Endodermal cell (in vitro differentiated cells): Measurements from ENCODE around the gene AMMECR1. TPM values are rescaled to one million over a fixed set of nuclear protein-coding genes. Genes with fewer than 3 reads are reported as not detected.

ENCODE experiments used
- DNase-seq: peaks from one replicate; pipeline ENCODE4 v3.0.0-alpha.2; 2017
- H3K27ac ChIP-seq: 2 replicates; pipeline ENCODE4 v1.5.1; 2013; ENCODE audit warnings: mild to moderate bottlenecking, low read depth, low read length, moderate library complexity
- H3K27me3 ChIP-seq: 2 replicates; pipeline ENCODE4 v1.6.1; 2013; ENCODE audit warnings: mild to moderate bottlenecking, low read length, moderate library complexity; ENCODE audit not compliant: insufficient read depth, control insufficient read depth, poor library complexity, severe bottlenecking
- H3K36me3 ChIP-seq: 2 replicates; pipeline ENCODE4 v1.7.0; 2013; ENCODE audit warnings: mild to moderate bottlenecking, low read length, moderate library complexity; ENCODE audit not compliant: control insufficient read depth, insufficient read depth
- H3K4me1 ChIP-seq: one replicate; pipeline ENCODE4 v1.7.0; 2013; ENCODE audit warnings: low read length; ENCODE audit not compliant: control insufficient read depth, insufficient read depth
- H3K4me3 ChIP-seq: 2 replicates; pipeline ENCODE4 v1.5.1; 2013; ENCODE audit warnings: mild to moderate bottlenecking, low read length, moderate library complexity
- H3K9ac ChIP-seq: 2 replicates; pipeline ENCODE4 v1.6.1; 2013; ENCODE audit warnings: mild to moderate bottlenecking, low read length, moderate library complexity; ENCODE audit not compliant: poor library complexity, severe bottlenecking; ENCODE audit errors: extremely low read depth
- H3K9me3 ChIP-seq: 2 replicates; pipeline ENCODE4 v1.6.1; 2013; ENCODE audit warnings: mild to moderate bottlenecking, low read length, moderate library complexity; ENCODE audit not compliant: control insufficient read depth
- H3K27ac Mint-ChIP-seq: 2 replicates; pipeline ENCODE4 v1.8.0; 2020; ENCODE audit warnings: mixed read lengths
- H3K27me3 Mint-ChIP-seq: 2 replicates; pipeline ENCODE4 v1.8.0; 2021; ENCODE audit warnings: mild to moderate bottlenecking, mixed read lengths; ENCODE audit not compliant: insufficient read depth
- H3K36me3 Mint-ChIP-seq: 2 replicates; pipeline ENCODE4 v1.8.0; 2020; ENCODE audit warnings: low read depth, mixed read lengths
- H3K4me1 Mint-ChIP-seq: 2 replicates; pipeline ENCODE4 v1.8.0; 2020; ENCODE audit warnings: mixed read lengths
- H3K4me3 Mint-ChIP-seq: 2 replicates; pipeline ENCODE4 v1.8.0; 2020; ENCODE audit warnings: mild to moderate bottlenecking, moderate library complexity, mixed read lengths
- H3K9me3 Mint-ChIP-seq: 2 replicates; pipeline ENCODE4 v1.8.0; 2020; ENCODE audit warnings: mild to moderate bottlenecking, mixed read lengths
- WGBS, 2 experiments: methylation state at CpG; one replicate each; pipeline versions ENCODE4 v1.1.5 to v1.1.7; 2013; ENCODE audit warnings: missing lambda C conversion rate in 2 of 2, mixed read lengths in 1 of 2; ENCODE audit not compliant: insufficient coverage in 1 of 2, insufficient read length in 1 of 2; 5-methylcytosine and 5-hydroxymethylcytosine counted together
- total RNA-seq, 2 donors: library from RNA; stranded (reverse); fragmentation: NEBNext Ultra II Directional in 1 of 2; extraction: Animal tissue kit (Norgen Biotek cat#: 25700) in 1 of 2; gene quantifications; 2 replicates in 1 of 2; 3 replicates in 1 of 2; pipeline ENCODE4 v1.2.1, GENCODE V29; 2021
- TF ChIP-seq, protein P1 (sequence below): fragments of 200-600 bp; sonication (generic); conservative IDR thresholded peaks from 2 replicates; pipeline ENCODE4 v1.5.0; 2021; ENCODE audit warnings: antibody characterized with exemption, mild to moderate bottlenecking

The AMMECR1 gene
- total RNA-seq, 2 donors from 2014 or later, result 26.8 to 62.2 TPM

DNA sequence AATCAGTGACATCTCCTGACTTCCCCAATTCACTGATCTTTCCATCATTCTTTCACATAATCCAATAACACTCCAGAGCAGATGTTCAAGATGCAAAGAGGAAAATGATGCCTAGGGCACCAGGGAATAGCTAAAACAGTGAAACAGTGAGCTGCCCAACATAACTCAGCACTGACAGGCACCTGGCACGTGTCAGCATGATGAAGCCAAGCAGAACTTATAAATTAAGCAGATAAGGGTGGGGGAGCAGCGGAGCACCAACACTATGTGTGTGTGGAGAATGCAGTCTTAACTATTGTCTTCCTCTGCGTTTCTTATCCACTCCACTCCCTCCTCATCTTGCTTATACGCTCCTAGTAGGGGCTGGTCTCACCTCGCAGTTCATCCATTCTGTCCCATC lies 89.4 kb downstream of the AMMECR1 start:
- WGBS, 2 experiments, result 68 to 100% methylated on average over 1 to 2 of the region's 5 CpGs
- DNase-seq, result no peak
- Histone ChIP-seq H3K9me3 (no peaks in the 10 kb centered on the region), H3K9ac (no peak overlapping the region), H3K27me3 (no peaks in the 10 kb centered on the region), H3K27ac (no peak overlapping the region), H3K4me1 (peaks cover 12% of the 10 kb centered on the region), H3K4me3 (no peak overlapping the region), H3K36me3 (peaks cover 9% of the 10 kb centered on the region)
- TF ChIP-seq, protein P1, sequence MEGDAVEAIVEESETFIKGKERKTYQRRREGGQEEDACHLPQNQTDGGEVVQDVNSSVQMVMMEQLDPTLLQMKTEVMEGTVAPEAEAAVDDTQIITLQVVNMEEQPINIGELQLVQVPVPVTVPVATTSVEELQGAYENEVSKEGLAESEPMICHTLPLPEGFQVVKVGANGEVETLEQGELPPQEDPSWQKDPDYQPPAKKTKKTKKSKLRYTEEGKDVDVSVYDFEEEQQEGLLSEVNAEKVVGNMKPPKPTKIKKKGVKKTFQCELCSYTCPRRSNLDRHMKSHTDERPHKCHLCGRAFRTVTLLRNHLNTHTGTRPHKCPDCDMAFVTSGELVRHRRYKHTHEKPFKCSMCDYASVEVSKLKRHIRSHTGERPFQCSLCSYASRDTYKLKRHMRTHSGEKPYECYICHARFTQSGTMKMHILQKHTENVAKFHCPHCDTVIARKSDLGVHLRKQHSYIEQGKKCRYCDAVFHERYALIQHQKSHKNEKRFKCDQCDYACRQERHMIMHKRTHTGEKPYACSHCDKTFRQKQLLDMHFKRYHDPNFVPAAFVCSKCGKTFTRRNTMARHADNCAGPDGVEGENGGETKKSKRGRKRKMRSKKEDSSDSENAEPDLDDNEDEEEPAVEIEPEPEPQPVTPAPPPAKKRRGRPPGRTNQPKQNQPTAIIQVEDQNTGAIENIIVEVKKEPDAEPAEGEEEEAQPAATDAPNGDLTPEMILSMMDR, result no peak
- H3K27ac Mint-ChIP-seq, result no peak overlapping the region
- H3K27me3 Mint-ChIP-seq, result no peaks in the 10 kb centered on the region
- H3K4me3 Mint-ChIP-seq, result no peak overlapping the region
- peaks cover 33% of the 10 kb centered on the region for H3K9me3 Mint-ChIP-seq
- peaks cover 30% of the 10 kb centered on the region for H3K36me3 Mint-ChIP-seq
- peaks cover 26% of the 10 kb centered on the region for H3K4me1 Mint-ChIP-seq

DNA sequence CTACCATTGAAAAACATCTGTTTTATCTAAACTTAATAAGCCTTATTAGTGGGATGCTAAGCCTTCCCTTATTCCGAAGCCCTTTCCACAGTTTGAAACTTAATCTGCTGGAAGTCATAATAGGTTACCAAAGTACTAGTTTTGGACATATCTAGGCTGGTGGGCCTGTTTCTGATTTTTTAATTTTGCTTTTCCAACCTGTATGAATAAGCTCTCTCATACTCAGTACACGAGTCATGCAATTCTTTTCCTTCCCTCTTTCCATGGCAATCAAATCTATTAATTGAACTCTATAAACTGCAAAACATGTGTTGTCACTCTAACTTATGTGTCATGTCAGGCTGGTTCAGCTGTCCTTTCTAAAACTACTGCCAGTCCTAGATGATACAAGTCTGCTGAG lies 91.0 kb downstream of the AMMECR1 start:
- Mint-ChIP-seq H3K4me1 (peaks cover 26% of the 10 kb centered on the region), H3K9me3 (peaks cover 21% of the 10 kb centered on the region), H3K27ac (no peak overlapping the region), H3K27me3 (no peaks in the 10 kb centered on the region), H3K4me3 (no peak overlapping the region), H3K36me3 (peaks cover 17% of the 10 kb centered on the region)
- no peaks in the 10 kb centered on the region for H3K9me3 ChIP-seq
- no peak overlapping the region for H3K27ac ChIP-seq
- H3K9ac ChIP-seq, result no peak overlapping the region
- no peak overlapping the region for H3K4me3 ChIP-seq
- 100% methylated on average over 1 to 2 of the region's 2 CpGs for WGBS, 2 experiments
- no peaks in the 10 kb centered on the region for H3K27me3 ChIP-seq
- peaks cover 12% of the 10 kb centered on the region for H3K4me1 ChIP-seq
- no peak for DNase-seq
- TF ChIP-seq, protein P1, result no peak
- H3K36me3 ChIP-seq, result peaks cover 9% of the 10 kb centered on the region

DNA sequence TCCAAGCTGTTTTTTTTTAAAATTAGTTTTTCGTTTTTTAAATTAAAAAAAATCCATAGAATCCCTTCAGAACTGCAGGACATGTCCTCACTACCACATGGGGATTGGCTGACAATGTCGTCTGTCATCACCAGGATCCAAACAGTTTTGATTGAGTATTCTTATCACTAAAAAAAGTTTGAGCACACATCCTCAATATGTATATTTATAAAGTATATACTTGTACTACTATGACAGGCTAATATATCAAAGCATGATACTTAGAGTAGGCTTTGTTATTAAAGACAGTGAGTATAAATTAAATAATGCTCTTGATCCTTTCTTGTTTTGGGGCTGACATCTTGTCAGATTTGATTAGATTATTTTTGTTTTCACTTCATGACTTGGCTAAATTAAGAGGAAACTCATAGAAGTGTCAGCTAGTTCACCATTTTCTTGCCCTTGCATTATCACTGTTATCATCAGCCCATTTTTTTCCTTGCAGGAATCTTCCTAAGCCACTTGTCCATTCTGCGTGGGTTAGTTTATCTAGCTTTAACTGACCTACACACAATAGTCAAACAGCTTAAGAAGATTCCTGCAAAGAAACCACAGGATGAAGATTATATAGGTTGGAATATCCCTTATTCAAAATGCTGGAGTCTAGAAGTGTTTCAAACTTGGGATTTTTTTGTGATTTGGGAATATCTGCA lies 92.8 kb downstream of the AMMECR1 start:
- no peak for DNase-seq
- Histone ChIP-seq H3K27ac (no peak overlapping the region), H3K36me3 (peaks cover 9% of the 10 kb centered on the region), H3K27me3 (no peaks in the 10 kb centered on the region), H3K9me3 (no peaks in the 10 kb centered on the region), H3K4me1 (peaks cover 12% of the 10 kb centered on the region), H3K9ac (no peak overlapping the region), H3K4me3 (no peak overlapping the region)
- WGBS, 2 experiments, result 86% methylated on average over 3 of the region's 3 CpGs; no CpG with 5 or more reads in 1 of the 2 experiments
- Mint-ChIP-seq H3K4me1 (peaks cover 26% of the 10 kb centered on the region), H3K36me3 (no peaks in the 10 kb centered on the region), H3K27ac (no peak overlapping the region), H3K27me3 (no peaks in the 10 kb centered on the region), H3K9me3 (peaks cover 2% of the 10 kb centered on the region), H3K4me3 (no peak overlapping the region)
- TF ChIP-seq, protein P1, result no peak
